Measurements from ENCODE around the gene GPS2. TPM values are rescaled to one million over a fixed set of nuclear protein-coding genes. Genes with fewer than 3 reads are reported as not detected.

The GPS2 gene
- total RNA-seq, 1 donor: 48.1 TPM

- H3K27me3 ChIP-seq (ENCODE audit: insufficient read depth, low read length): peaks cover 34% of the 10 kb centered on the region
- peaks cover 3% of the 10 kb centered on the region for H4K20me1 ChIP-seq (ENCODE audit: insufficient read depth, low read length)
- peak overlapping the region; percentile 75 for H2AFZ ChIP-seq (ENCODE audit: low read length)
- no peak overlapping the region for H3K27ac ChIP-seq (ENCODE audit: low read depth, low read length)
- peaks cover 3% of the 10 kb centered on the region for H3K4me1 ChIP-seq (ENCODE audit: insufficient read depth, low read length)
- peak overlapping the region; percentile 53 for H3K4me2 ChIP-seq (ENCODE audit: insufficient read depth, low read length)
- peak; percentile 100 for DNase-seq (ENCODE audit: insufficient read length, low spot score, missing footprints)
- peak overlapping the region; percentile 42 for H3K4me3 ChIP-seq (ENCODE audit: insufficient read depth, low read length)
- no peaks in the 10 kb centered on the region for H3K9me3 ChIP-seq (ENCODE audit: low read depth, low read length)
- H3K36me3 ChIP-seq (ENCODE audit: insufficient read depth, low read length): no peaks in the 10 kb centered on the region
- no peaks in the 10 kb centered on the region for H3K79me2 ChIP-seq (ENCODE audit: insufficient read depth, low read length)
- peak; percentile 74 for TF ChIP-seq CTCF (IDR thresholded peaks at IDR 0.05; ENCODE audit: extremely low read depth, low read depth, low read length)
Measured at GRCh38 chr17:7296189-7296861, 18.8 kb downstream of the GPS2 start.

- peaks cover 42% of the 10 kb centered on the region for H3K27me3 ChIP-seq (ENCODE audit: insufficient read depth, low read length)
Measured at GRCh38 chr17:7295230-7296180, 19.7 kb downstream of the GPS2 start.

GRCh38 chr17:7294614-7295153 is 20.5 kb downstream of the GPS2 start, which contains the start of gene YBX2:
Gene YBX2 (minus strand): TSS chr17:7294639. CDS start chr17:7294500, 139 bp downstream.
- H3K36me3 ChIP-seq (ENCODE audit: insufficient read depth, low read length): no peaks in the 10 kb centered on the region
- peak within 1 kb of the TSS; percentile 64 for H3K4me2 ChIP-seq (ENCODE audit: insufficient read depth, low read length)
- no peak within 1 kb of the TSS for H3K27ac ChIP-seq (ENCODE audit: low read depth, low read length)
- H3K9me3 ChIP-seq (ENCODE audit: low read depth, low read length): no peaks in the 10 kb centered on the region
- peak; percentile 95 for DNase-seq (ENCODE audit: insufficient read length, low spot score, missing footprints)
- H3K4me3 ChIP-seq (ENCODE audit: insufficient read depth, low read length): peak within 1 kb of the TSS; percentile 30
- no peak within 1 kb of the TSS for H2AFZ ChIP-seq (ENCODE audit: low read length)
- H3K4me1 ChIP-seq (ENCODE audit: insufficient read depth, low read length): peaks cover 3% of the 10 kb centered on the region
- no peak for TF ChIP-seq CTCF (IDR thresholded peaks at IDR 0.05; ENCODE audit: extremely low read depth, low read depth, low read length)
- peaks cover 3% of the 10 kb centered on the region for H4K20me1 ChIP-seq (ENCODE audit: insufficient read depth, low read length)
- H3K79me2 ChIP-seq (ENCODE audit: insufficient read depth, low read length): no peaks in the 10 kb centered on the region
- H3K27me3 ChIP-seq (ENCODE audit: insufficient read depth, low read length): peaks cover 46% of the 10 kb centered on the region

More at GRCh38 chr17:7295230-7296180, 19.7 kb downstream of the GPS2 start:
- Histone ChIP-seq H3K9me3 (ENCODE audit: low read depth, low read length) (no peaks in the 10 kb centered on the region), H3K36me3 (ENCODE audit: insufficient read depth, low read length) (no peaks in the 10 kb centered on the region), H2AFZ (ENCODE audit: low read length) (no peak overlapping the region), H3K4me3 (ENCODE audit: insufficient read depth, low read length) (no peak overlapping the region), H4K20me1 (ENCODE audit: insufficient read depth, low read length) (peaks cover 3% of the 10 kb centered on the region), H3K79me2 (ENCODE audit: insufficient read depth, low read length) (no peaks in the 10 kb centered on the region), H3K27ac (ENCODE audit: low read depth, low read length) (no peak overlapping the region), H3K4me1 (ENCODE audit: insufficient read depth, low read length) (peaks cover 3% of the 10 kb centered on the region), H3K4me2 (ENCODE audit: insufficient read depth, low read length) (peak overlapping the region; percentile 64)
- TF ChIP-seq CTCF (IDR thresholded peaks at IDR 0.05; ENCODE audit: extremely low read depth, low read depth, low read length): no peak
- peak; percentile 59 for DNase-seq (ENCODE audit: insufficient read length, low spot score, missing footprints)
